Caco-2 (cell line): Measurements from ENCODE around the gene SLC2A6. TPM values are rescaled to one million over a fixed set of nuclear protein-coding genes. Genes with fewer than 3 reads are reported as not detected.

ENCODE experiments used
- BruUV-seq: library from RNA; stranded (reverse); fragments of 400-500 nt; replicated peaks from 2 replicates; lab custom pipeline; 2021; lab: Mats Ljungman, UMichigan
- CTCF ChIA-PET: fragments of 300-600 bp; sonication (Branson Sonifier 250); formaldehyde crosslinking; loops from one replicate; lab custom pipeline; 2022; ENCODE audit warnings: antibody characterized with exemption; lab: Charles Lee
- POLR2A ChIA-PET: fragments of 300-600 bp; sonication (Branson Sonifier 250); formaldehyde crosslinking; loops from one replicate; lab custom pipeline; 2022; ENCODE audit warnings: antibody characterized with exemption; lab: Charles Lee
- DNase-seq, 2 experiments: peaks; one replicate each; pipeline versions ENCODE4 v3.0.0 to v3.0.0-alpha.2; 2020 to 2022
- H3K27me3 ChIP-seq: replicated peaks from 2 replicates; pipeline ENCODE4 v1.6.0; 2011; ENCODE audit warnings: low read length; ENCODE audit not compliant: control insufficient read depth, insufficient read depth
- H3K36me3 ChIP-seq: 2 replicates; pipeline ENCODE4 v1.5.1; 2011; ENCODE audit warnings: low read length; ENCODE audit not compliant: control insufficient read depth, insufficient read depth
- H3K4me1 ChIP-seq: fragments of 250-450 bp; sonication (Bioruptor Pico); 2 replicates; pipeline ENCODE4 v1.5.1; 2020; ENCODE audit warnings: mild to moderate bottlenecking
- H3K4me3 ChIP-seq: 2 replicates; pipeline ENCODE4 v1.5.1; 2011; ENCODE audit warnings: low read depth, mild to moderate bottlenecking, control low read depth, low read length
- H3K9me3 ChIP-seq: fragments of 250-450 bp; sonication (Bioruptor Pico); 2 replicates; pipeline ENCODE4 v1.5.1; 2020; ENCODE audit warnings: mild to moderate bottlenecking, moderate library complexity
- H3K27ac Mint-ChIP-seq: one replicate; pipeline ENCODE4 v1.8.0; 2022; ENCODE audit warnings: mixed read lengths; ENCODE audit not compliant: unreplicated experiment
- H3K27me3 Mint-ChIP-seq: one replicate; pipeline ENCODE4 v1.8.0; 2022; ENCODE audit warnings: mixed read lengths; ENCODE audit not compliant: insufficient read depth, unreplicated experiment
- H3K36me3 Mint-ChIP-seq: one replicate; pipeline ENCODE4 v1.8.0; 2022; ENCODE audit warnings: mild to moderate bottlenecking, mixed read lengths; ENCODE audit not compliant: insufficient read depth, unreplicated experiment
- H3K4me1 Mint-ChIP-seq: one replicate; pipeline ENCODE4 v1.8.0; 2022; ENCODE audit warnings: low read depth, mixed read lengths; ENCODE audit not compliant: unreplicated experiment
- H3K4me3 Mint-ChIP-seq: one replicate; pipeline ENCODE4 v1.8.0; 2022; ENCODE audit warnings: mild to moderate bottlenecking, moderate library complexity, mixed read lengths; ENCODE audit not compliant: unreplicated experiment
- H3K9me3 Mint-ChIP-seq: one replicate; pipeline ENCODE4 v1.8.0; 2022; ENCODE audit warnings: mixed read lengths; ENCODE audit not compliant: unreplicated experiment
- intact Hi-C: fragments of 100-400 bp; cut with micrococcal nuclease; formaldehyde crosslinking; loops from one replicate; pipeline ENCODE4 v1.10.0; 2022; ENCODE audit not compliant: unreplicated experiment
- total RNA-seq: library from RNA; stranded (reverse); gene quantifications from 2 replicates; pipeline ENCODE4 v1.2.3, GENCODE V29; 2022
- TF ChIP-seq, protein P1 (sequence below), 2 experiments: fragments of 200-600 bp in 1 of 2; IDR thresholded peaks; 1 replicate in 1 of 2; 2 replicates in 1 of 2; pipeline versions ENCODE4 v1.5.1 to v1.8.0; 2011 to 2022; ENCODE audit warnings: antibody characterized with exemption in 1 of 2, control low read depth in 1 of 2, inconsistent platforms in 1 of 2, low read depth in 1 of 2, low read length in 1 of 2, mild to moderate bottlenecking in 1 of 2, moderate library complexity in 1 of 2; ENCODE audit not compliant: insufficient read depth in 1 of 2, severe bottlenecking in 1 of 2, unreplicated experiment in 1 of 2

Gene SLC2A6
- total RNA-seq, 1 experiment from 2014 or later = 7.1 TPM

- ChIA-PET POLR2A (no interaction called here), CTCF (interaction anchor here (1.6 kb wide), 1 partner anchor 30 kb away, joined by 6 read pairs; no protein-coding TSS in a partner anchor)
- no peaks in the 10 kb centered on the region for H3K36me3 ChIP-seq
- Mint-ChIP-seq H3K4me3 (no peak overlapping the region), H3K27ac (no peak overlapping the region), H3K27me3 (no peaks in the 10 kb centered on the region), H3K36me3 (peaks cover 12% of the 10 kb centered on the region), H3K9me3 (no peaks in the 10 kb centered on the region), H3K4me1 (no peaks in the 10 kb centered on the region)
- TF ChIP-seq, protein P1, sequence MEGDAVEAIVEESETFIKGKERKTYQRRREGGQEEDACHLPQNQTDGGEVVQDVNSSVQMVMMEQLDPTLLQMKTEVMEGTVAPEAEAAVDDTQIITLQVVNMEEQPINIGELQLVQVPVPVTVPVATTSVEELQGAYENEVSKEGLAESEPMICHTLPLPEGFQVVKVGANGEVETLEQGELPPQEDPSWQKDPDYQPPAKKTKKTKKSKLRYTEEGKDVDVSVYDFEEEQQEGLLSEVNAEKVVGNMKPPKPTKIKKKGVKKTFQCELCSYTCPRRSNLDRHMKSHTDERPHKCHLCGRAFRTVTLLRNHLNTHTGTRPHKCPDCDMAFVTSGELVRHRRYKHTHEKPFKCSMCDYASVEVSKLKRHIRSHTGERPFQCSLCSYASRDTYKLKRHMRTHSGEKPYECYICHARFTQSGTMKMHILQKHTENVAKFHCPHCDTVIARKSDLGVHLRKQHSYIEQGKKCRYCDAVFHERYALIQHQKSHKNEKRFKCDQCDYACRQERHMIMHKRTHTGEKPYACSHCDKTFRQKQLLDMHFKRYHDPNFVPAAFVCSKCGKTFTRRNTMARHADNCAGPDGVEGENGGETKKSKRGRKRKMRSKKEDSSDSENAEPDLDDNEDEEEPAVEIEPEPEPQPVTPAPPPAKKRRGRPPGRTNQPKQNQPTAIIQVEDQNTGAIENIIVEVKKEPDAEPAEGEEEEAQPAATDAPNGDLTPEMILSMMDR (IDR thresholded peaks at IDR 0.05; ENCODE audit: insufficient read depth in 1 of 2, low read depth in 1 of 2, low read length in 1 of 2, severe bottlenecking in 1 of 2, unreplicated experiment in 1 of 2) = peak in 1 of 2 experiments; percentile 55
- H3K27me3 ChIP-seq = no peaks in the 10 kb centered on the region
- BruUV-seq = no TSS peak
- intact Hi-C loops = loop anchor here (1.0 to 5.0 kb wide), 2 partner anchors 30 to 39 kb away; partner anchors contain the start of gene REXO4
- peaks cover 8% of the 10 kb centered on the region for H3K4me1 ChIP-seq
- DNase-seq = peak in 1 of 2 experiments; percentile 47
- no peaks in the 10 kb centered on the region for H3K9me3 ChIP-seq
- no peak overlapping the region for H3K4me3 ChIP-seq
These were observed 22.5 kb downstream of the SLC2A6 start for GRCh38 chr9:133456409-133456808.

GRCh38 chr9:133455936-133456335 is 23.0 kb downstream of the SLC2A6 start:
- Histone ChIP-seq H3K27me3 (no peaks in the 10 kb centered on the region), H3K36me3 (no peaks in the 10 kb centered on the region), H3K4me3 (no peak overlapping the region), H3K4me1 (peaks cover 3% of the 10 kb centered on the region), H3K9me3 (no peaks in the 10 kb centered on the region)
- Mint-ChIP-seq H3K27ac (no peak overlapping the region), H3K27me3 (no peaks in the 10 kb centered on the region), H3K9me3 (no peaks in the 10 kb centered on the region), H3K4me1 (no peaks in the 10 kb centered on the region), H3K36me3 (peaks cover 12% of the 10 kb centered on the region), H3K4me3 (no peak overlapping the region)
- ChIA-PET POLR2A (no interaction called here), CTCF (interaction anchor here (1.6 kb wide), 1 partner anchor 31 kb away, joined by 6 read pairs; no protein-coding TSS in a partner anchor)
- BruUV-seq = no TSS peak
- DNase-seq = no peak
- intact Hi-C loops = loop anchor here (1.0 to 5.0 kb wide), 2 partner anchors 30 to 39 kb away; partner anchors contain the start of gene REXO4
- TF ChIP-seq, protein P1 (IDR thresholded peaks at IDR 0.05; ENCODE audit: insufficient read depth in 1 of 2, low read depth in 1 of 2, low read length in 1 of 2, severe bottlenecking in 1 of 2, unreplicated experiment in 1 of 2) = no peak

GRCh38 chr9:133454943-133455673 is 23.8 kb downstream of the SLC2A6 start:
- no peak overlapping the region for H3K4me3 ChIP-seq
- BruUV-seq = no TSS peak
- H3K27ac Mint-ChIP-seq = no peak overlapping the region
- no peaks in the 10 kb centered on the region for H3K27me3 Mint-ChIP-seq
- no peaks in the 10 kb centered on the region for H3K27me3 ChIP-seq
- H3K4me1 Mint-ChIP-seq = no peaks in the 10 kb centered on the region
- intact Hi-C loops = loop anchor here (5.0 kb wide), 1 partner anchor 38 kb away; the partner anchor contains the start of gene REXO4
- ChIA-PET POLR2A (no interaction called here), CTCF (no interaction called here)
- no peak for DNase-seq
- H3K9me3 Mint-ChIP-seq = no peaks in the 10 kb centered on the region
- no peak overlapping the region for H3K4me3 Mint-ChIP-seq
- peaks cover 6% of the 10 kb centered on the region for H3K36me3 Mint-ChIP-seq
- no peaks in the 10 kb centered on the region for H3K9me3 ChIP-seq
- H3K36me3 ChIP-seq = no peaks in the 10 kb centered on the region
- TF ChIP-seq, protein P1 (IDR thresholded peaks at IDR 0.05; ENCODE audit: insufficient read depth in 1 of 2, low read depth in 1 of 2, low read length in 1 of 2, severe bottlenecking in 1 of 2, unreplicated experiment in 1 of 2) = no peak
- no peaks in the 10 kb centered on the region for H3K4me1 ChIP-seq
